HUDEP-2 (cell line): ENCODE results near the gene PRODH2.

Experiments used
- DNase-seq, 76 experiments: peaks; one replicate each; lab custom pipeline; 2025; ENCODE audit not compliant: unreplicated experiment in 76 of 76; lab: John Stamatoyannopoulos, UW

PRODH2 gene

GRCh38 chr19:35764432-35765315 lies 48.0 kb downstream of the PRODH2 start:
- no peak for DNase-seq

DNA sequence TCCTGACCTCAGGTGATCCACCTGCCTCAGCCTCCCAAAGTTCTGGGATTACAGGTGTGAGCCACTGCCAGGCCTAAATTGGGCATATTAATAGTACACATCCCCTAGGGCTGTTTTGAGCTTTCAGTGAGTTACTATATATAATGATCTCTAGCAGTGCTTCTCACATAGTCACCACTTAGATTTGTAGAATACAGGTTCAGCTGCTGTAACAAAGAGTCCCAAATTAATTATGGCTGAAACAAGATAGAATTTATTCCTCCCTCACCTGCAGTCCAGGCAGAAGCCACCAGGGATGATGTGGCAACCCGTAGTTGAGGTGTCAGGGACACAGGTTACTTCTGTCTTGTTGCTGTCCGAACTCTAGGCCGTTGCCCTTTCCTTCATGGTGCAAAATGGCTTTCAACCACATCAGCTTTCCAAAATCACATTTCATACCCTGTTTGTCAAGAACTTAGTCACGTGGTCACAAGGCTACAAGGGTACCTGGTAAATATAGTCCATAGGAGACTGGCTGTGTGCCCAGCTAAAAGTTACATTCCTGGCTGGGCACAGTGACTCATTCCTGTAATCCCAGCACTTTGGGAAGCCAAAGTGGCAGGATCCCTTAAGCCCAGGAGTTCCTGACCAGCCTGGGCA lies 51.8 kb downstream of the PRODH2 start:
- no peak for DNase-seq

GRCh38 chr19:35759697-35760096 lies 52.9 kb downstream of the PRODH2 start:
- no peak for DNase-seq

GRCh38 chr19:35757749-35758608 lies 54.7 kb downstream of the PRODH2 start, which contains the start of gene PROSER3:
Gene PROSER3, plus strand, starts transcription at chr19:35758176. Its CDS starts 40 bp downstream, at chr19:35758216.
- peak; percentile 79 to 100 (median 100) for DNase-seq

- peak in 41 of 76 experiments; percentile 33 to 93 (median 64) for DNase-seq
These were observed 55.4 kb downstream of the PRODH2 start for GRCh38 chr19:35757231-35757748.

DNA sequence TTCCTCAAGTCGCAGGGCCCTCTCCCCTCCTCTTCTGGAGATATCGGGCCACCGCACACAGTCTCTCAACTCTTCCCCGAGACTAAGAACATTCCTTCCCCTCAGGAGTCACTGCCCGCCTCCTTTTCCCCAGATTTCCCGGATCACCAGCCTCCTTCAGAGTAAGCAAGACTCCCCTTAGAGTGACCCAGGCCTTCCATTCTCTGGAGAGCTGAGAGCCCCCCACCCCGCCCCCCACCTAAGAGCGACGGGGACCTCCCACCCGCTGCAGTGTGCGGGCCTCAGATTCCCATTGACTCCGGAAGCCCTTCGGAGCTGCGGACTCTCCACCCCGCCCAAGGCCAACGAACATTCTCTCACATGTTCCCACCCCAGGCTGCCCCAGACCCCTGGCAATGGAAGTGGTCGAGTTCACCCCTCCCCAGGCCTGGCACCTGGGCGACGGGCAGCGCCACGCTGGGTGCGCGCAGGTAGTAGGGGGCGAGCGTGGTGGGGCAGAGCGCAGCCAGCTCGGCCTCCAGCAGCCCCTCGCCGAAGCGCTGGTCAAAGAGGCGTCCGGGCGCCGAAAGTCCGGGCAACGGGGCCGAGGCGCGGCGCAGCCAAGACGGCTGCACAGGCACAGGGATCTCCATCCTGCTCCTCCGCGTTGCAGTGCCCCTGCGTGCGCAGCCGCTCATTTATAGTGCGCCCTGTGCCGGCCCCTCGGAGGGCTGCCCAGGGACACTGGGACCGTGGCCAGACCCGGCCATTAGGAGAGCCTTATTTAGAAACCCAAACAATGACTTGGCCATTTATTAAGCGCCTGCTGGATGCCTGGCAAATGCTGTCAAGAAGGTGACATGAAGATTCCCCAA lies 56.0 kb downstream of the PRODH2 start, which contains the start of gene HSPB6:
Gene HSPB6, minus strand, starts transcription at position 653 of the 854 bp plus-strand sequence. Its CDS starts 21 bp downstream, at position 632.
- no peak for DNase-seq

- DNase-seq: peak in 28 of 76 experiments; percentile 13 to 55 (median 36)
These were observed 56.9 kb downstream of the PRODH2 start for GRCh38 chr19:35755550-35756376.

DNA sequence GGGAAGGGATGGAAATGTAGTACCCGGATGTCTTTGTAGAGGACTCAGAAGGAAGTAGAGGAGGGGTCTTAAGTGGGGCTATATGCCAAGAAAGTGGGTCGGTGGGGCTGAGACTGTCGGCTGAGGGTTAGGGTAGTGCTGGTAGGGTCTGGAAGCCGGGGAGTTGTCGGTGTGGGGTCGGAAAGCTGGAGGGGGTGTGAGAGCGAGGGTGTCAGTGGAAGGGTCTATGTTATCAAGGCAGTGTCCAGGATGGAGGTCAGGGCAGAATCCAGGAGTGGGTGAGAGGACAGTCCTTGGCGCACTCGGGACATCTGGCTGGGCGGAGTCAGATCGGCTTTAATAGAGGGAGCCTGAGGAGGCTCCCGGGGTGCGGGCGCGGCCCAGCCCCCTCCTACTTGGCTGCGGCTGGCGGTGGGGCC lies 57.5 kb downstream of the PRODH2 start:
- DNase-seq: no peak

DNA sequence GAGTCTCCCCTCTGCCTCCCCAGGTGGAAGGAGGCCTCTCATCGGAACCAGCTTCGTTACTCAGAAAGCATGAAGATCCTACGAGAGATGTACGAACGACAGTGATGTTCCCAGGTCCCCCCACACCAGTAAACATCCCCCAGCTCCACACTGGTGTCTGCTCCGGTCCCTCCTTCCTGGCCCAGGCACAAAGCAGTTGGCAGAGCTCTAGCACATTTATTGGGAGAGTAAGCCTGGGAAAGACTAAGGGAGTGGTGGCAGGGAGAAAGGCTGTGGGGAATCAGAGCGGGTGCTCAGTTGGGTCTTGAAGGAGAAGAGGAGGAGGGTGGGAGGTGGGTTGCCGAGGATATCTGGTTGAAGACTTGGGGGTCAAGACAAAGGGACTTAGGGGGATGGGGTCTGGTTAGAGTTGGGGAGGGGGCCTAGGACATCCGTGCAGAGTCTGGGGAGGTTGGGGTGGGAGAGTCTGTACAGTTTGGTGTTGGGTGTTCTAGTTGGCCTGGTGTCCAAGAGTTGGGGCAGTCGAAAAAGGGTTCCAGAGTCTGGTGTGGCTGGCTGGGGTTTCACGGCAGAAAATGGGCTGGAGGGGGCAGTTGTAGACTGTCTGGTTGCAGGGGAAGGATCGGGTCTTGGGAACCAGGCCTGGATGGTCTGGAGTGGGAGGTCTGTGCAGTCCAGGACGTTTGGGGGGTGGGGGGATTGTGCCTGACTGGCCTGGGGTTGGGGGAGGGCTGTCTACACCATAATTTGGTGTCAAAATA lies 58.1 kb downstream of the PRODH2 start:
- no peak for DNase-seq

- DNase-seq: no peak
These were observed 58.8 kb downstream of the PRODH2 start for GRCh38 chr19:35753634-35754369.

DNA sequence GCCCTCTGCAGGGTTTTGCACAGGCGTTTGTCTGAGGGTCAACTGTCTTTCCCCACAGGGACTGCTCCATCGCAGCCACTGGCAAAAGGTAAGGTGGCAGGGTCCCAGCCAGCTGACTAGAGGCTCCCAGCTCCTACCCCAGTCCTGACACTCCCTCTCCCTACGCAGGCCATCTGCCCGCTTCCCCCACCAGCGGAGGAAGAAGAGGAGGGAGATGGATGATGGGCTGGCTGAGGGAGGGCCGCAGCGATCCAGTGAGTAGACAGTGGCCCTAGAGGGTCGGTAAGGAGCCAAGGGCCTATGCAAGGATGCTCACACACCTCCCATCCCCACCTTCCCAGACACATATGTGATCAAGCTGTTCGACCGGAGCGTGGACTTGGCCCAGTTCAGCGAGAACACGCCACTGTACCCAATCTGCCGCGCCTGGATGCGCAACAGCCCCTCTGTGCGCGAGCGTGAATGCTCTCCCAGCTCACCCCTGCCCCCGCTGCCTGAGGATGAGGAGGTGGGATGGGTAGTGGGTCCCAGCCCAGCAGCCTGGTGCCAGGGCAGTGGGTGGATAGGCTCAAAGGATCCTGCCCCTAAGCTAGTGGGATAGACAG lies 59.8 kb downstream of the PRODH2 start:
- no peak for DNase-seq

GRCh38 chr19:35751839-35752745 lies 60.6 kb downstream of the PRODH2 start:
- DNase-seq: no peak

DNA sequence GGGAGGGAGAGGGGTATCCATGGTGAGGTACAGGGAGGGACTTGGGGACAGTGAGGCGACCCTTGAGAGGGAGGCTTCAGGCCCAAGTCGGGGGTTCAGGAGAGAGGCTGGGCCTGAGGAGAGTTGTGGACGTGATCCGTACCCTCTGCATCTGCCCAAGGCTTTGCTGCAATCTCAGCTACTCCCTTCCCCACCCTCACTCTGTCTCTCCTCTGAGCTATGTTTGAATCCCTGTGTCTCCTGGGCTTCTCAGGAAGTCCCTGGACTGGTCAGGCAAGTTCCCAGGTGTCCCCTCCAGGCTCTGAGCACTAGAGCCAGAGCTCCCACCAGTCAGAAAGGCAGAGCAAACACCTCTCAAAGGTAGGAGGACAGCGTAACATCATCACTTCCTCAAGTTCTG lies 62.5 kb downstream of the PRODH2 start:
- DNase-seq: no peak
